HL-60/S4 treated with retinoic acid at 250 ng/mL for 4 days and 3 days (cell line): Measurements from ENCODE around the gene HPCA.

Experiments
- in situ Hi-C: fragments of 300-500 bp; cut with MboI; formaldehyde crosslinking; loops from 2 replicates; pipeline ENCODE4 v1.7.0; 2022; ENCODE audit warnings: low sequenced_read_pairs

HPCA gene

GRCh38 chr1:32888677-32889420 lies 2.6 kb downstream of the HPCA start:
- in situ Hi-C loops, result no loop called here

- in situ Hi-C loops, result no loop called here
Measured at GRCh38 chr1:32889731-32890278, 3.5 kb downstream of the HPCA start.

- in situ Hi-C loops, result no loop called here
Measured at GRCh38 chr1:32890516-32891240, 4.4 kb downstream of the HPCA start.

DNA sequence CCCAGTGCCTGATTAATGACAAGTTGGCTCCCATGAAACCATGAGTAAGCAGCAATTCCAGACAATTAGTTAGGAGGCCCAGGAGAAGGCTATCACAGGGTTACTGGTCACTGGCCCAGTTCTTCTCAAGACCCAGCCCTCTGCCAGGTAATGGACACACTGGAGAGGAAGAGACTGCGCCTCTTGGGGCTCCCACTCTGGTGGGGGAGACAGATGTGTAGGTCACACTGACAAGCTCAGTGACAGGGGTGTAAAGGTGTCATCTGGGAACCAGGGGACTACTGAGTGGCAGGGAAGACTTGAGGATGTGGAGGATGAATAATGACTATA lies 4.9 kb downstream of the HPCA start:
- in situ Hi-C loops, result no loop called here

- in situ Hi-C loops, result no loop called here
Measured at GRCh38 chr1:32891630-32892029, 5.3 kb downstream of the HPCA start.

- in situ Hi-C loops, result no loop called here
Measured at GRCh38 chr1:32892368-32893197, 6.3 kb downstream of the HPCA start.

- in situ Hi-C loops, result no loop called here
Measured at GRCh38 chr1:32893198-32894018, 7.1 kb downstream of the HPCA start.

DNA sequence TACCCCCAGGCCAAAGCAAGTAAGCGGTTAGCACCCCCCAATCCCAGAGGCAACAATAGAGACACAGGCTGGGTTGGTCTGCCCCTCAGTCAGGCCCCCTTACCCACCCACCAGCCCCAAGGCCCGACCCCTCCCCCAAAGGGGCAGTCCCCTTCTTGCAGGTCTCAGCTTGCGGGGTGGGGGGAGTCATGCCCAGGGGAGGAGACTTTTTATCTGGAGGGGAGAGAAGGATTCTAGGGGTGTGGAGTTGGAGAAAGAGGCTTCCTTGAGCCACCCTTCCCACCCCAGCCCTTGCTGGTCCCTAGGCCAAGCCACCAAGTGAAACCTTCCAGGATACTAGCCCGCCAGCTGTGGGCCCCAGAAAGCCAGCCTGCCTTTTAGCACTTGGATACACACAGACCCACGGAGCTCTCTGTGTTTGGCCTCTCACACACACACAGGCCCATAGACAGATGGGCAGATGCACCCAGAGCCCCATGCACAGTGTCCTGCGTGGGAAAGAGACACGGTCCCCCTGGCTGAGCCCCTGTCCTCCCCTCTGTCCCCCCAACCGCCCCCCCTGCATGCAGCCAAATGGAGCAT lies 7.8 kb downstream of the HPCA start:
- in situ Hi-C loops, result no loop called here

GRCh38 chr1:32894681-32895080 lies 8.4 kb downstream of the HPCA start:
- in situ Hi-C loops, result no loop called here

- in situ Hi-C loops, result no loop called here
Measured at GRCh38 chr1:32895325-32896215, 9.3 kb downstream of the HPCA start.

DNA sequence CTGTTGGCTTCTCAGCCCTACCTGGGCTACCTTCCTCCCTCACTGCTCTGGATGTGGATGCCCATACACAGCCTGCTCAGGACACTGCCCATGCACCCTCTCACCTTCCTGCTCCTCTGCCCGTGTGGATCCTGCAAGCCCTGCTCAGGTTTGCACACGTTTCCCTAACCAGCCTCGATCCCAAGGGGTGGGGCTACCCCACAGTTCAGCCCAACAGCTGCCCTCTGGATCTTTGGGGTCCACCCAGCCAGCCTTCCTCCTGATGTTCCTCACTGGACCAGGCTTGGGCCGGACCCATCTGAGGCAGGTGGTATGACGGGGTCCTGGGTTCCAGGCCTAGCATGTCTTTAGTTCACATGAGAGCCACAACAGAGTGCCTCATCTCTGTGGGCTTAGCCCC lies 10.2 kb downstream of the HPCA start:
- in situ Hi-C loops, result no loop called here

DNA sequence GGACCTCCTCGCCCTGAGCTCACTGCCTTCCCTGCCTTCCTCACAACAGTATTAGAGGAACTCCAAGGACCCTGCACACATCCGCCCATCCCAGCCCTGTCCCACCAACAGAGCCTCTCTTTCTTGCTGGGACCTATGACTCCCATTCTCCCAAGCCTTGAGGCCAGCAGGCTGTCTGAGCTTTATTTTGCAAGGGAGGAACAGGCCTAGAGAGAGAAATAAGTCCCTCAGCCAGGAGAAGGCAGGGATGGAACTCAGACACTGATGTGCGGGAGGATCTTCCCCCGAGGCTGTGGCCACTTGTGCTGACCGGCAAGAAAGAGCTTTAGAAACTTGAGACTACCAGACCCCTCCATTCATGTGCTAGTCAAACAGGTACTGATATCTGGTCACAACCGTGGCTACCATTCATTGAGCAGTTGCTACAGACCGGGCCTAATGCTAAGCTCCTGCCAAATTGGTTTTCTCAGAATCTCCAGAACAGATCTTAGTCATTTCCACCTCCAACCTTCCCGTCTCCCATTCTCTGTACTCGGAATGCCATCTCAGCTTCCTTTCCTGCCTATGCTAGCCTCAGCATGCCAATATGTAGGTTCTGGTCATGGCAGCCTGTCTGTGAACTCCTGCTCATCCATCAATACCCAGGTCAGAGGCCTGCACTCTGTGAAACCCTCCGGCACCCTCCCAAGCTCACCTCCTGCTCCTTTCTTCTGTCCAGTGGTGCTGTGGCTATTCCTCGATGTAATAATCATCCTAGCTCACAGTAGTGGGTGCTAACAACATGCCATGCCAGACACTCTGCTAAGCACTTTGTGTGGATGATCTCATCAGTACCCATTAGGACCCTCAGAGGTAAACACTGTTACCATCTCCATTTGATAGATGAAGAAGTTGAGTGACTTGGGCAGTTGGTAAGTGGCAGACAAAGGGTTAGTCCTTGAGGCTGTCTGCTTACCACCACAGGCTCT lies 11.1 kb downstream of the HPCA start:
- in situ Hi-C loops, result no loop called here

- in situ Hi-C loops, result no loop called here
Measured at GRCh38 chr1:32898056-32898455, 11.8 kb downstream of the HPCA start.

GRCh38 chr1:32898958-32899357 lies 12.7 kb downstream of the HPCA start:
- in situ Hi-C loops, result no loop called here

GRCh38 chr1:32899586-32900296 lies 13.4 kb downstream of the HPCA start:
- in situ Hi-C loops, result no loop called here

- in situ Hi-C loops, result no loop called here
Measured at GRCh38 chr1:32900371-32900955, 14.2 kb downstream of the HPCA start.
